Neuron (in vitro differentiated cells): ENCODE results near the gene RSAD2.
A peak's percentile ranks its signal among the peaks of the same experiment; 100 is the strongest.
"Not testable (repeated sequence)": the region's sequence is repeated elsewhere in the genome, so short reads cannot be mapped to it uniquely, and the experiment has no call there.

ENCODE experiments used
- H2AFZ ChIP-seq: one replicate; pipeline ENCODE4 v1.6.1; 2013; ENCODE audit warnings: low read depth, mild to moderate bottlenecking, inconsistent platforms, low read length, moderate library complexity
- H3K27me3 ChIP-seq: one replicate; pipeline ENCODE4 v1.6.1; 2013; ENCODE audit warnings: low read length; ENCODE audit not compliant: insufficient read depth
- H3K36me3 ChIP-seq: one replicate; pipeline ENCODE4 v1.6.1; 2013; ENCODE audit warnings: low read length; ENCODE audit not compliant: insufficient read depth
- H3K4me1 ChIP-seq: one replicate; pipeline ENCODE4 v1.6.1; 2013; ENCODE audit warnings: low read length; ENCODE audit not compliant: insufficient read depth
- H3K4me3 ChIP-seq: 2 replicates; pipeline ENCODE4 v1.5.1; 2013; ENCODE audit warnings: mild to moderate bottlenecking, low read length, moderate library complexity
- H3K9me3 ChIP-seq: one replicate; pipeline ENCODE4 v1.6.1; 2013; ENCODE audit warnings: low read length

RSAD2 gene

GRCh38 chr2:6846967-6847681, 30.5 kb upstream of the RSAD2 start:
- Histone ChIP-seq H3K4me3 (no peak overlapping the region), H3K36me3 (no peaks in the 10 kb centered on the region), H3K9me3 (peaks cover 16% of the 10 kb centered on the region), H2AFZ (no peak overlapping the region), H3K27me3 (no peaks in the 10 kb centered on the region), H3K4me1 (peaks cover 7% of the 10 kb centered on the region)

GRCh38 chr2:6852195-6852594, 25.4 kb upstream of the RSAD2 start:
- Histone ChIP-seq H3K36me3 (no peaks in the 10 kb centered on the region), H3K27me3 (no peaks in the 10 kb centered on the region), H3K4me1 (peaks cover 14% of the 10 kb centered on the region), H3K4me3 (no peak overlapping the region), H2AFZ (no peak overlapping the region), H3K9me3 (peaks cover 6% of the 10 kb centered on the region)

GRCh38 chr2:6854416-6854815, 23.2 kb upstream of the RSAD2 start:
- H3K36me3 ChIP-seq = no peaks in the 10 kb centered on the region
- no peaks in the 10 kb centered on the region for H3K27me3 ChIP-seq
- H3K4me3 ChIP-seq = no peak overlapping the region
- H3K4me1 ChIP-seq = peaks cover 14% of the 10 kb centered on the region
- peaks cover 5% of the 10 kb centered on the region for H3K9me3 ChIP-seq
- H2AFZ ChIP-seq = no peak overlapping the region

GRCh38 chr2:6855860-6856547, 21.6 kb upstream of the RSAD2 start:
- H3K36me3 ChIP-seq = no peaks in the 10 kb centered on the region
- no peak overlapping the region for H2AFZ ChIP-seq
- H3K27me3 ChIP-seq = no peaks in the 10 kb centered on the region
- peaks cover 7% of the 10 kb centered on the region for H3K9me3 ChIP-seq
- H3K4me1 ChIP-seq = peaks cover 14% of the 10 kb centered on the region
- no peak overlapping the region for H3K4me3 ChIP-seq

- Histone ChIP-seq H3K36me3 (no peaks in the 10 kb centered on the region), H3K4me3 (no peak overlapping the region), H3K9me3 (peaks cover 7% of the 10 kb centered on the region), H2AFZ (no peak overlapping the region), H3K27me3 (no peaks in the 10 kb centered on the region), H3K4me1 (peaks cover 12% of the 10 kb centered on the region)
These were observed 21.0 kb upstream of the RSAD2 start for GRCh38 chr2:6856548-6856920.

- H3K4me1 ChIP-seq, H3K27me3 ChIP-seq: not testable (repeated sequence)
These were observed 19.0 kb upstream of the RSAD2 start for GRCh38 chr2:6858466-6859027.

GRCh38 chr2:6860296-6860695, 17.3 kb upstream of the RSAD2 start:
- no peak overlapping the region for H2AFZ ChIP-seq
- H3K27me3 ChIP-seq = no peaks in the 10 kb centered on the region
- no peaks in the 10 kb centered on the region for H3K4me1 ChIP-seq
- H3K9me3 ChIP-seq = peaks cover 7% of the 10 kb centered on the region
- H3K4me3 ChIP-seq = no peak overlapping the region
- H3K36me3 ChIP-seq = no peaks in the 10 kb centered on the region

More at GRCh38 chr2:6858466-6859027, 19.0 kb upstream of the RSAD2 start:
- not testable (repeated sequence) for H2AFZ ChIP-seq, H3K9me3 ChIP-seq, H3K36me3 ChIP-seq, H3K4me3 ChIP-seq

- Histone ChIP-seq H3K9me3 (peaks cover 3% of the 10 kb centered on the region), H3K27me3 (no peaks in the 10 kb centered on the region), H3K4me1 (peaks cover 6% of the 10 kb centered on the region), H3K4me3 (no peak overlapping the region), H3K36me3 (no peaks in the 10 kb centered on the region), H2AFZ (no peak overlapping the region)
These were observed 13.8 kb upstream of the RSAD2 start for GRCh38 chr2:6863792-6864191.

- Histone ChIP-seq H3K27me3 (no peaks in the 10 kb centered on the region), H3K36me3 (no peaks in the 10 kb centered on the region), H3K4me3 (no peak overlapping the region), H2AFZ (no peak overlapping the region), H3K9me3 (peaks cover 3% of the 10 kb centered on the region), H3K4me1 (peaks cover 6% of the 10 kb centered on the region)
These were observed 13.3 kb upstream of the RSAD2 start for GRCh38 chr2:6864231-6864754.

- Histone ChIP-seq H3K36me3 (no peaks in the 10 kb centered on the region), H3K4me1 (peaks cover 6% of the 10 kb centered on the region), H3K4me3 (peak overlapping the region; percentile 44), H2AFZ (peak overlapping the region; percentile 73), H3K9me3 (no peaks in the 10 kb centered on the region), H3K27me3 (no peaks in the 10 kb centered on the region)
These were observed 12.6 kb upstream of the RSAD2 start for GRCh38 chr2:6864923-6865345.

GRCh38 chr2:6865346-6866274, 12.0 kb upstream of the RSAD2 start, which contains the start of gene CMPK2:
Gene CMPK2, minus strand, starts transcription at chr2:6865907. Its CDS starts 211 bp downstream, at chr2:6865696.
- H3K9me3 ChIP-seq = no peaks in the 10 kb centered on the region
- H3K27me3 ChIP-seq = no peaks in the 10 kb centered on the region
- peak within 1 kb of the TSS; percentile 44 for H3K4me3 ChIP-seq
- peaks cover 6% of the 10 kb centered on the region for H3K4me1 ChIP-seq
- H3K36me3 ChIP-seq = no peaks in the 10 kb centered on the region
- H2AFZ ChIP-seq = peak within 1 kb of the TSS; percentile 73

- Histone ChIP-seq H2AFZ (peak overlapping the region; percentile 73), H3K4me3 (peak overlapping the region; percentile 44), H3K4me1 (peaks cover 6% of the 10 kb centered on the region), H3K9me3 (no peaks in the 10 kb centered on the region), H3K27me3 (no peaks in the 10 kb centered on the region), H3K36me3 (no peaks in the 10 kb centered on the region)
These were observed 11.3 kb upstream of the RSAD2 start for GRCh38 chr2:6866275-6866671.
